Peyer's patch (tissue), 4 donors: ENCODE data around the gene PGPEP1. TPM values are rescaled to one million over a fixed set of nuclear protein-coding genes. Genes with fewer than 3 reads are reported as not detected.
A peak's percentile ranks its signal among the peaks of the same experiment; 100 is the strongest.
"Not testable (repeated sequence)": the region's sequence is repeated elsewhere in the genome, so short reads cannot be mapped to it uniquely, and the experiment has no call there.

Experiments
- DNase-seq, 3 donors: peaks; one replicate each; pipeline ENCODE4 v3.0.0-alpha.2; 2017 to 2019
- H3K27ac ChIP-seq, 4 donors: fragments of 200-600 bp; sonication (generic); one replicate each; pipeline ENCODE4 v1.5.1; 2016 to 2019
- H3K27me3 ChIP-seq, 2 donors: fragments of 200-600 bp; sonication (generic); one replicate each; pipeline ENCODE4 v1.5.1; 2019
- H3K36me3 ChIP-seq, 3 donors: fragments of 200-600 bp; sonication (generic); one replicate each; pipeline ENCODE4 v1.5.1; 2016 to 2019
- H3K4me1 ChIP-seq, 4 donors: fragments of 200-600 bp; sonication (generic); one replicate each; pipeline ENCODE4 v1.5.1; 2016 to 2019
- H3K4me3 ChIP-seq, 4 donors: fragments of 200-600 bp; sonication (generic); 1 replicate in 3 of 4; 2 replicates in 1 of 4; pipeline ENCODE4 v1.5.1; 2016 to 2019; ENCODE audit warnings: mild to moderate bottlenecking in 1 of 4
- H3K9me3 ChIP-seq, 4 donors: fragments of 200-600 bp; sonication (generic); one replicate each; pipeline ENCODE4 v1.5.1; 2016 to 2019; ENCODE audit warnings: mild to moderate bottlenecking in 1 of 4
- POLR2A ChIP-seq, 2 donors: fragments of 450-650 bp; IDR thresholded peaks; one replicate each; pipeline ENCODE4 v1.5.1; 2017; ENCODE audit warnings: antibody characterized with exemption in 2 of 2, mild to moderate bottlenecking in 2 of 2, moderate library complexity in 2 of 2
- total RNA-seq, 4 donors: library from RNA; depleted of rRNA; stranded (reverse); fragments of >200 nt; gene quantifications; one replicate each; pipeline ENCODE4 v1.1.0, GENCODE V29; 2016
- TF ChIP-seq, protein P1 (sequence below), 6 experiments: fragments of 450-650 bp in 4 of 6; fragments of 200-600 bp in 2 of 6; sonication (generic) in 1 of 6; IDR thresholded peaks; one replicate each; pipeline ENCODE4 v1.5.1; 2017 to 2019; ENCODE audit warnings: antibody characterized with exemption in 6 of 6, mild to moderate bottlenecking in 3 of 6, moderate library complexity in 1 of 6

The PGPEP1 gene
- total RNA-seq, 4 donors from 2014 or later, result 45.4 to 138 (median 89.2) TPM

DNA sequence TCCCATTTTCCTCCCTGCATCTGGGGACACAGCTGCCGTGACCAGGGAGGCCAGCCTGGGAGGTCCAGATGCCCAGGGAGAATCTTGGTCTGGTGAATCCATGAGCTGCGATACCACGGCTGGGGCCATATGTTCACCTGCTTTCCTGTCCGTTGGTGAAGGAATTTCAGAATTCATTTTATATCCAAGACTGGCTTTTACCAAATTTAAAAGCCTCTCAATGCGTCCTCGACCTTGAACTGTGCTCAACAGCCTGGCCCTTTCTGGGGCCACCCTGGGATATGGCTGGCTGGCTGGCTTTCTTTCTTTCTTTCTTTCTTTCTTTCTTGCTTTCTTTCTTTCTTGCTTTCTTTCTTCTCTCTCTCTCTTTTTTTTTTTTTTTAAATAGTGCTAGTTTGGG lies 23.4 kb downstream of the PGPEP1 start:
- Histone ChIP-seq H3K9me3 (no peaks in the 10 kb centered on the region), H3K4me1 (peaks cover 0 to 22% (median 3%) of the 10 kb centered on the region in 4 donors), H3K36me3 (peaks cover 0 to 51% (median 0%) of the 10 kb centered on the region in 3 donors), H3K27me3 (no peaks in the 10 kb centered on the region), H3K27ac (peak overlapping the region in 2 of 4 donors; percentile 88 to 93), H3K4me3 (no peak overlapping the region)
- no peak for TF ChIP-seq POLR2A (IDR thresholded peaks at IDR 0.05)
- TF ChIP-seq, protein P1, sequence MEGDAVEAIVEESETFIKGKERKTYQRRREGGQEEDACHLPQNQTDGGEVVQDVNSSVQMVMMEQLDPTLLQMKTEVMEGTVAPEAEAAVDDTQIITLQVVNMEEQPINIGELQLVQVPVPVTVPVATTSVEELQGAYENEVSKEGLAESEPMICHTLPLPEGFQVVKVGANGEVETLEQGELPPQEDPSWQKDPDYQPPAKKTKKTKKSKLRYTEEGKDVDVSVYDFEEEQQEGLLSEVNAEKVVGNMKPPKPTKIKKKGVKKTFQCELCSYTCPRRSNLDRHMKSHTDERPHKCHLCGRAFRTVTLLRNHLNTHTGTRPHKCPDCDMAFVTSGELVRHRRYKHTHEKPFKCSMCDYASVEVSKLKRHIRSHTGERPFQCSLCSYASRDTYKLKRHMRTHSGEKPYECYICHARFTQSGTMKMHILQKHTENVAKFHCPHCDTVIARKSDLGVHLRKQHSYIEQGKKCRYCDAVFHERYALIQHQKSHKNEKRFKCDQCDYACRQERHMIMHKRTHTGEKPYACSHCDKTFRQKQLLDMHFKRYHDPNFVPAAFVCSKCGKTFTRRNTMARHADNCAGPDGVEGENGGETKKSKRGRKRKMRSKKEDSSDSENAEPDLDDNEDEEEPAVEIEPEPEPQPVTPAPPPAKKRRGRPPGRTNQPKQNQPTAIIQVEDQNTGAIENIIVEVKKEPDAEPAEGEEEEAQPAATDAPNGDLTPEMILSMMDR (IDR thresholded peaks at IDR 0.05), result no peak
- DNase-seq, result no peak

DNA sequence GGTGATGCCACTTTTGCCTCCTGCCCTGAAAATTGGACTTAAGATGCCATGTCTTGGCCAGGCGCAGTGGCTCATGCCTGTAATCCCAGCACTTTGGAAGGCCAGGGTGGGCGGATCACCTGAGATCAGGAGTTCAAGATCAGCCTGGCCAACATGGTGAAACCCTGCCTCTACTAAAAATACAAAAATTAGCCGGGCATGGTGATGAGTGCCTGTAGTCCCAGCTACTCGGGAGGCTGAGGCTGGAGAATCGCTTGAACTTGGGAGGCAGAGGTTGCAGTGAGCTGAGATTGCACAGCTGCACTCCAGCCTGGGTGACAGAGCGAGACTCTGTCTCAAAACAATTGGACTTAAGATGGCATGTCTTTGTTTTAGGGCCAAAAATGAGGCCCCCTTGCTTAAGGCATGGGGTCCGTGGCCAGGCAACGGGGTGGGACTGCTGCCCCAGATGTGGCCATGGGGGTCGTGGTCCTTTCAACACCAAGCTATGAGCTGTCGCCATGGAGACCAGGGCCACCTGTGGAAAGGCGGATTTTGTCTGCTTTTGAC lies 24.0 kb downstream of the PGPEP1 start:
- H3K27me3 ChIP-seq, H3K9me3 ChIP-seq, DNase-seq, H3K4me3 ChIP-seq: not testable (repeated sequence)
- Histone ChIP-seq H3K4me1 (peaks cover 0 to 22% (median 3%) of the 10 kb centered on the region in 4 donors), H3K36me3 (peaks cover 0 to 45% (median 0%) of the 10 kb centered on the region in 3 donors), H3K27ac (peak overlapping the region in 3 of 4 donors; percentile 65 to 93 (median 88))

DNA sequence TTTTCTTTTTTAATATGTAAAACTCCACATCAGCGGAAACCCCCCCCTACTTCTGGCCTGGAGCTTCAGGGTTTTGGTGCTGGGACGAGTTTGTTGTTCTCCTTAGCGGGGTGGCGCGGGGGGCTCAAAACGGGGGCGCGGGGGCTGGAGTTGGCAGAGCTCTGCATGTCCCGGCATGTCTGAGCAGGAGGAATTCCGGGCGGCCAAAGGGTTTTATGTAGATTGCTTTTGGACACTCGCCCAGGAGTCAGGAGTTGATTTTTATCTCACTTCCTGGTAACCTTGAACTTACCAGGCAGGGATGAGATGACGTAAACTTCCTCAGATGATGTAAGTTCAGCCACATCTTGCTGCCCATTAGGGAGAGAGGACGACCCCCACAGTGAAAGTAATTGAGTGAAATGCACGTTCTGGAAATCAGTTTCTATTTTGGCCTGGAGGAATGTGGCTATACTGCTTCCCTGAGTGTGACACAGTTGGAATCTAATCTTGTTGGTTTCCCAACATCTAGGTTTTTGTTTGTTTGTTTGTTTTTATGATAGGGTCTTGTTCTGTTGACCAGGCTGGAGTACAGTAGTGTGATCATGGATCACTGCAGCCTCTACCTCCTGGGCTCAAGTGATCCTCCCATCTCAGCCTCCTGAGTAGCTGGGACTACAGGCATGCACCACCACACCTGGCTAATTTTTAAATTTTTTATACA lies 24.6 kb downstream of the PGPEP1 start:
- no peak for TF ChIP-seq POLR2A (IDR thresholded peaks at IDR 0.05)
- TF ChIP-seq, protein P1 (IDR thresholded peaks at IDR 0.05), result no peak

DNA sequence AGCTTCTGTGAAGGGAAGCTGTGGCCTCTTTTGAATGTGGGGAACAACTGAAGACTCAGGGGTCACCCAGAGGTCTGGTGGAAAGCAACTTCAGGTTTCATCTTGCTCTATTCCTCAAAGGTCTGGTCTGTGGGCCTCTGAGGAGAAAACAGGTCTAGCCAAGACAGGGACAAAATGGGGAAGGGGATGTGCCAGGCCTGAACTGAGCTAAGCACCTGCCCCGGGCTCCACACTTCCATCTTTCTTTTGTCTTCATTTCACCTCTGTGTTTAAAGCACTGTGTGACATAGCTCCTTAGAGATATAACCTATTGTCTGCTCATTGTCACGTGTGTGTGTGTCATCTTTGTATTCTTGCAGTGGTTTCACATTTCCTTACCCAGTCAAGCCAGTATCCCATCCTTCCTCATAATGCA lies 25.6 kb downstream of the PGPEP1 start:
- H3K27ac ChIP-seq, result peak overlapping the region in 1 of 4 donors; percentile 93
- DNase-seq, result no peak
- no peak overlapping the region for H3K4me3 ChIP-seq
- H3K9me3 ChIP-seq, result no peaks in the 10 kb centered on the region
- TF ChIP-seq, protein P1 (IDR thresholded peaks at IDR 0.05), result no peak
- TF ChIP-seq POLR2A (IDR thresholded peaks at IDR 0.05), result no peak
- H3K4me1 ChIP-seq, result peaks cover 0 to 22% (median 3%) of the 10 kb centered on the region in 4 donors
- no peaks in the 10 kb centered on the region for H3K27me3 ChIP-seq
- peaks cover 0 to 28% (median 0%) of the 10 kb centered on the region in 3 donors for H3K36me3 ChIP-seq

More for the DNA sequence above, 24.6 kb downstream of the PGPEP1 start:
- Histone ChIP-seq H3K27ac (peak overlapping the region; percentile 19 to 93 (median 76)), H3K4me1 (peaks cover 0 to 22% (median 3%) of the 10 kb centered on the region in 4 donors), H3K9me3 (no peaks in the 10 kb centered on the region), H3K27me3 (no peaks in the 10 kb centered on the region), H3K4me3 (no peak overlapping the region), H3K36me3 (peaks cover 0 to 39% (median 0%) of the 10 kb centered on the region in 3 donors)
- peak in 2 of 3 donors; percentile 72 to 89 for DNase-seq

DNA sequence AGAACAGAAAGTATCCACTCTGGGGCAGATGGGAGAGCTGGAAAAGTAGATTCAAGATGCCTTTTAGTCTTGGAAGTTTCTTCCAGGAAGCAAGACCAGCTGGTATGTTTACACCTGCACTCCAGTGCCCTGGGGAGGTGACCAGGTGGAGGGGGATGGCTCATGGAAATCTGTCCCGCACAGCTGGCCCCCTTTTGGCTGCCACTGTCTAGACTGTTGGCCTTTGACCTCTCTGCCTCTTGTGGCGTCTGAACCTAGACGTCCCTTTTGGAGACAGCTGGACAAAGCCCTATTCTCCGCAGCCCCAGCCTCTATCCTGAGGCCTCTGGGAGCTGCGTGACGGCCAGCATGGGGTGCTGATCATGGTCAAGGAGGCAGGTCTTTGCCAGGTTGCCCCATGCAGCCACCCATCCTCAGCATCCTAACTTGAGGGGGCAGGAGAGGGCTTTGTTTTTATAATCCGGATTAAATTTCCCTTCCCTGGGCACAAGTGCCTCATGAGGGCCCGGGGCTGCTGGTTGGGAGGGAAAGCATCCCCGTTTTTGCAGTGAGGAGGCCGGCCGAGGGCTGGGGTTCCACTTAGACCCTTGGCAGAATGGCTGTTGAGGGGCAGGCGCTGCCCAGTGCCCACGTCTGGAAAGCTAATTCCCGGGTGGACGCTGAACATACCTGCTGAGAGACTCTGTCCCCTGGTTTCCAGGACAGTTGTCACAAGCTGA lies 28.3 kb downstream of the PGPEP1 start:
- H3K9me3 ChIP-seq, result no peaks in the 10 kb centered on the region
- H3K4me3 ChIP-seq, result no peak overlapping the region
- H3K27ac ChIP-seq, result no peak overlapping the region
- no peaks in the 10 kb centered on the region for H3K27me3 ChIP-seq
- TF ChIP-seq, protein P1 (IDR thresholded peaks at IDR 0.05), result no peak
- TF ChIP-seq POLR2A (IDR thresholded peaks at IDR 0.05), result no peak
- H3K36me3 ChIP-seq, result peaks cover 0 to 2% (median 0%) of the 10 kb centered on the region in 3 donors
- peaks cover 1 to 28% (median 2%) of the 10 kb centered on the region in 4 donors for H3K4me1 ChIP-seq
- no peak for DNase-seq
